ENCODE data around the gene MSH6. TPM values are rescaled to one million over a fixed set of nuclear protein-coding genes. Genes with fewer than 3 reads are reported as not detected.

MSH6 gene
- total and polyA plus RNA-seq, 2 of the 13 experiments (the other 11 are each of a cell fraction or from before 2014, with no cell fraction given), result 20.8 to 113 TPM

DNA sequence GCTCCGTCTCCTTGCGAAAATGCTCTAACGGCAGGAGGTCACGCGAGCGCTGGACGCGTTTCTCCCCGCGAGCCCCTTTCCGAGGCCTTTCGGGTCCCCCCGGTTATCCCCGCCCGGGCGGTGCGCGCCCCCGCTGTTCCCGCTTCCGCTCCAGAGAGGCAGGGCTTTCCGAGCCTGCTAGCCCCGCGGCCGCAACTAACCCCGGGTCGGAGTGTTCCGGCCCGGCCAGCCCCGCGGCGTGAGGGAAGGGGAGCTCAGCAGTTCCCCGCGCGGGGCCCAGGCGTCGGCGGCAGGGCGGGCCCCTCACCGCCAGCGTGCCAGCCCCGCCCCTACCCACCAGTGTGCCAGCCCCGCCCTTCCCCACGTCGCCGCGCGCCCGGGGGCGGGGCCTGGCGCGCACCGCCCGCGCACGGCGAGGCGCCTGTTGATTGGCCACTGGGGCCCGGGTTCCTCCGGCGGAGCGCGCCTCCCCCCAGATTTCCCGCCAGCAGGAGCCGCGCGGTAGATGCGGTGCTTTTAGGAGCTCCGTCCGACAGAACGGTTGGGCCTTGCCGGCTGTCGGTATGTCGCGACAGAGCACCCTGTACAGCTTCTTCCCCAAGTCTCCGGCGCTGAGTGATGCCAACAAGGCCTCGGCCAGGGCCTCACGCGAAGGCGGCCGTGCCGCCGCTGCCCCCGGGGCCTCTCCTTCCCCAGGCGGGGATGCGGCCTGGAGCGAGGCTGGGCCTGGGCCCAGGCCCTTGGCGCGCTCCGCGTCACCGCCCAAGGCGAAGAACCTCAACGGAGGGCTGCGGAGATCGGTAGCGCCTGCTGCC is at the start of gene MSH6 (continued):
- TF ChIP-seq FOSL2 (CRISPR knock-in tag; IDR thresholded peaks at IDR 0.05) (peak; percentile 12), RFX1 (IDR thresholded peaks at IDR 0.05) (no peak), SSRP1 (CRISPR knock-in tag; IDR thresholded peaks at IDR 0.05) (no peak), DNMT3B (CRISPR knock-in tag; conservative IDR thresholded peaks at IDR 0.05) (no peak), ZNF446 (CRISPR knock-in tag; IDR thresholded peaks at IDR 0.05) (peak; percentile 92), ZBTB1 (CRISPR knock-in tag; IDR thresholded peaks at IDR 0.05; ENCODE audit: borderline replicate concordance) (no peak), ZSCAN30 (CRISPR knock-in tag; IDR thresholded peaks at IDR 0.05) (no peak; the same call in 1 of the 2 replicates), ZNF34 (CRISPR knock-in tag; IDR thresholded peaks at IDR 0.05; ENCODE audit: borderline replicate concordance) (0 out of 2 replicates have a peak, but pooled peaks have one; percentile 34), ZSCAN31 (CRISPR knock-in tag; IDR thresholded peaks at IDR 0.05; ENCODE audit: low read depth) (peak; percentile 79), TARDBP (CRISPR knock-in tag; IDR thresholded peaks at IDR 0.05) (peak; percentile 81)
- TF ChIP-seq, protein P1, sequence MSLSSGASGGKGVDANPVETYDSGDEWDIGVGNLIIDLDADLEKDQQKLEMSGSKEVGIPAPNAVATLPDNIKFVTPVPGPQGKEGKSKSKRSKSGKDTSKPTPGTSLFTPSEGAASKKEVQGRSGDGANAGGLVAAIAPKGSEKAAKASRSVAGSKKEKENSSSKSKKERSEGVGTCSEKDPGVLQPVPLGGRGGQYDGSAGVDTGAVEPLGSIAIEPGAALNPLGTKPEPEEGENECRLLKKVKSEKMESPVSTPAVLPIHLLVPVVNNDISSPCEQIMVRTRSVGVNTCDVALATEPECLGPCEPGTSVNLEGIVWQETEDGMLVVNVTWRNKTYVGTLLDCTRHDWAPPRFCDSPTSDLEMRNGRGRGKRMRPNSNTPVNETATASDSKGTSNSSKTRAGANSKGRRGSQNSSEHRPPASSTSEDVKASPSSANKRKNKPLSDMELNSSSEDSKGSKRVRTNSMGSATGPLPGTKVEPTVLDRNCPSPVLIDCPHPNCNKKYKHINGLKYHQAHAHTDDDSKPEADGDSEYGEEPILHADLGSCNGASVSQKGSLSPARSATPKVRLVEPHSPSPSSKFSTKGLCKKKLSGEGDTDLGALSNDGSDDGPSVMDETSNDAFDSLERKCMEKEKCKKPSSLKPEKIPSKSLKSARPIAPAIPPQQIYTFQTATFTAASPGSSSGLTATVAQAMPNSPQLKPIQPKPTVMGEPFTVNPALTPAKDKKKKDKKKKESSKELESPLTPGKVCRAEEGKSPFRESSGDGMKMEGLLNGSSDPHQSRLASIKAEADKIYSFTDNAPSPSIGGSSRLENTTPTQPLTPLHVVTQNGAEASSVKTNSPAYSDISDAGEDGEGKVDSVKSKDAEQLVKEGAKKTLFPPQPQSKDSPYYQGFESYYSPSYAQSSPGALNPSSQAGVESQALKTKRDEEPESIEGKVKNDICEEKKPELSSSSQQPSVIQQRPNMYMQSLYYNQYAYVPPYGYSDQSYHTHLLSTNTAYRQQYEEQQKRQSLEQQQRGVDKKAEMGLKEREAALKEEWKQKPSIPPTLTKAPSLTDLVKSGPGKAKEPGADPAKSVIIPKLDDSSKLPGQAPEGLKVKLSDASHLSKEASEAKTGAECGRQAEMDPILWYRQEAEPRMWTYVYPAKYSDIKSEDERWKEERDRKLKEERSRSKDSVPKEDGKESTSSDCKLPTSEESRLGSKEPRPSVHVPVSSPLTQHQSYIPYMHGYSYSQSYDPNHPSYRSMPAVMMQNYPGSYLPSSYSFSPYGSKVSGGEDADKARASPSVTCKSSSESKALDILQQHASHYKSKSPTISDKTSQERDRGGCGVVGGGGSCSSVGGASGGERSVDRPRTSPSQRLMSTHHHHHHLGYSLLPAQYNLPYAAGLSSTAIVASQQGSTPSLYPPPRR (CRISPR knock-in tag; IDR thresholded peaks at IDR 0.05; ENCODE audit: borderline replicate concordance), result no peak; the same call in 1 of the 2 replicates
- TF ChIP-seq, protein P2, sequence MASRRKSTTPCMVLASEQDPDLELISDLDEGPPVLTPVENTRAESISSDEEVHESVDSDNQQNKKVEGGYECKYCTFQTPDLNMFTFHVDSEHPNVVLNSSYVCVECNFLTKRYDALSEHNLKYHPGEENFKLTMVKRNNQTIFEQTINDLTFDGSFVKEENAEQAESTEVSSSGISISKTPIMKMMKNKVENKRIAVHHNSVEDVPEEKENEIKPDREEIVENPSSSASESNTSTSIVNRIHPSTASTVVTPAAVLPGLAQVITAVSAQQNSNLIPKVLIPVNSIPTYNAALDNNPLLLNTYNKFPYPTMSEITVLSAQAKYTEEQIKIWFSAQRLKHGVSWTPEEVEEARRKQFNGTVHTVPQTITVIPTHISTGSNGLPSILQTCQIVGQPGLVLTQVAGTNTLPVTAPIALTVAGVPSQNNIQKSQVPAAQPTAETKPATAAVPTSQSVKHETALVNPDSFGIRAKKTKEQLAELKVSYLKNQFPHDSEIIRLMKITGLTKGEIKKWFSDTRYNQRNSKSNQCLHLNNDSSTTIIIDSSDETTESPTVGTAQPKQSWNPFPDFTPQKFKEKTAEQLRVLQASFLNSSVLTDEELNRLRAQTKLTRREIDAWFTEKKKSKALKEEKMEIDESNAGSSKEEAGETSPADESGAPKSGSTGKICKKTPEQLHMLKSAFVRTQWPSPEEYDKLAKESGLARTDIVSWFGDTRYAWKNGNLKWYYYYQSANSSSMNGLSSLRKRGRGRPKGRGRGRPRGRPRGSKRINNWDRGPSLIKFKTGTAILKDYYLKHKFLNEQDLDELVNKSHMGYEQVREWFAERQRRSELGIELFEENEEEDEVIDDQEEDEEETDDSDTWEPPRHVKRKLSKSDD (CRISPR knock-in tag; IDR thresholded peaks at IDR 0.05; ENCODE audit: low read depth), result no peak
- TF ChIP-seq, protein P3, sequence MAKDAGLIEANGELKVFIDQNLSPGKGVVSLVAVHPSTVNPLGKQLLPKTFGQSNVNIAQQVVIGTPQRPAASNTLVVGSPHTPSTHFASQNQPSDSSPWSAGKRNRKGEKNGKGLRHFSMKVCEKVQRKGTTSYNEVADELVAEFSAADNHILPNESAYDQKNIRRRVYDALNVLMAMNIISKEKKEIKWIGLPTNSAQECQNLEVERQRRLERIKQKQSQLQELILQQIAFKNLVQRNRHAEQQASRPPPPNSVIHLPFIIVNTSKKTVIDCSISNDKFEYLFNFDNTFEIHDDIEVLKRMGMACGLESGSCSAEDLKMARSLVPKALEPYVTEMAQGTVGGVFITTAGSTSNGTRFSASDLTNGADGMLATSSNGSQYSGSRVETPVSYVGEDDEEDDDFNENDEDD (CRISPR knock-in tag; IDR thresholded peaks at IDR 0.05; ENCODE audit: borderline replicate concordance), result peak; percentile 98
- TF ChIP-seq, protein P4, sequence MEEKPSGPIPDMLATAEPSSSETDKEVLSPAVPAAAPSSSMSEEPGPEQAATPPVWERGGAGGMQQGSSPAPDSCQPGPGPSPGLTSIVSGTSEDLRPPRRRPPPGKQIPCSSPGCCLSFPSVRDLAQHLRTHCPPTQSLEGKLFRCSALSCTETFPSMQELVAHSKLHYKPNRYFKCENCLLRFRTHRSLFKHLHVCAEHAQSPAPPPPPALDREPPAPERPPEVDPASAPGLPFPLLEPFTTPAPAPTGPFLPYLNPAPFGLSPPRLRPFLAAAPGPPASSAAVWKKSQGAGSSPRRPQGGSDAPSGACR (CRISPR knock-in tag; IDR thresholded peaks at IDR 0.05), result peak; percentile 42; the same call in 1 of the 2 replicates
- TF ChIP-seq, protein P5, sequence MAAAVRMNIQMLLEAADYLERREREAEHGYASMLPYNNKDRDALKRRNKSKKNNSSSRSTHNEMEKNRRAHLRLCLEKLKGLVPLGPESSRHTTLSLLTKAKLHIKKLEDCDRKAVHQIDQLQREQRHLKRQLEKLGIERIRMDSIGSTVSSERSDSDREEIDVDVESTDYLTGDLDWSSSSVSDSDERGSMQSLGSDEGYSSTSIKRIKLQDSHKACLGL (CRISPR knock-in tag; IDR thresholded peaks at IDR 0.05), result peak; percentile 94
- TF ChIP-seq, protein P6, sequence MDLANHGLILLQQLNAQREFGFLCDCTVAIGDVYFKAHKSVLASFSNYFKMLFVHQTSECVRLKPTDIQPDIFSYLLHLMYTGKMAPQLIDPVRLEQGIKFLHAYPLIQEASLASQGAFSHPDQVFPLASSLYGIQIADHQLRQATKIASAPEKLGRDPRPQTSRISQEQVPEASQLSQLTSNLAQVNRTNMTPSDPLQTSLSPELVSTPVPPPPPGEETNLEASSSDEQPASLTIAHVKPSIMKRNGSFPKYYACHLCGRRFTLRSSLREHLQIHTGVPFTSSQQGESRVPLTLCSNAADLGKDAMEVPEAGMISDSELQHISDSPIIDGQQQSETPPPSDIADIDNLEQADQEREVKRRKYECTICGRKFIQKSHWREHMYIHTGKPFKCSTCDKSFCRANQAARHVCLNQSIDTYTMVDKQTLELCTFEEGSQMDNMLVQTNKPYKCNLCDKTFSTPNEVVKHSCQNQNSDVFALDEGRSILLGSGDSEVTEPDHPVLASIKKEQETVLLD (CRISPR knock-in tag; IDR thresholded peaks at IDR 0.05; ENCODE audit: low read depth), result peak; percentile 72; the same call in 1 of the 2 replicates
